HG02884 (cell line): ENCODE results near the gene NEO1.

Source experiments
- ATAC-seq: cut with Tn5 transposase; IDR thresholded peaks from one replicate; pipeline ENCODE4 v1.9.1; 2021; ENCODE audit warnings: mild to moderate bottlenecking, moderate library complexity; ENCODE audit not compliant: unreplicated experiment

Gene NEO1

DNA sequence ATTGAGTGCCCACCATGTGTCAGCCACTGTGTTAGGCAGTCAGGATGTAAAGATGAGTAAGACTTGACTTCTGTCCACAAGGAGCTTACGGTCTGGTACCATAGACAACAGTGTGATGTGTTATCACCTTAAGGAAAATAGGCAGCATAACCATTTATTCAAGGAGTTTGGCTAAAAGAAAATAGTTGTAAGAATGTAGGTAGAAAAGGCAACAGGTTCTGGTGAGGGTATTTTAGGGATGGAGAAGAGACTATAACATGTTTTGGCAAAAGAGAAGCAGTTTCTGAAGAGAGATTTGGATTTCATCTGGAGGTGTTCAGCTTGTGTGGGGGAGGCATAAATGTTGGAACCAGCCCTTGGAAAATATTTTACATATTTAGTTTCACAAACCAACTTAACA, 194.6 kb downstream of the NEO1 start:
- no peak for ATAC-seq

DNA sequence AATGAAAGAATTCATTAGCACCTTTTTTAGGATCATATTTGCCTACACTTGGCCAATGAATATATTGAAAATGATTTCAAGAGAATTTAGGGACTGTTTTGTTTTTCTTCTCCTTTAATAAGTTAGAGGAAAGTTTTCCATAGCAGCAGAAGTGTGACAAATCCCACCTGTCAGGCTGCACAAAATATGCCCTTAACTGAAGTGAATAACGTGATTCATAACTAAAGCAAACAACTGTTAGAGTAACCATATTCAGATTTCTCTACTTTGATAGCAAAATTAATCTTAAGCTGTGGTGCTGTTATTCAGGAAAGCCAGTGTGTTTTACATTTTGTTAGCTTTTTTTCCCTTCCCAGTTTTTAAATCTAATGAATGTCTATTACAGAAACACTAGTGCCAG, 195.1 kb downstream of the NEO1 start:
- ATAC-seq = no peak

DNA sequence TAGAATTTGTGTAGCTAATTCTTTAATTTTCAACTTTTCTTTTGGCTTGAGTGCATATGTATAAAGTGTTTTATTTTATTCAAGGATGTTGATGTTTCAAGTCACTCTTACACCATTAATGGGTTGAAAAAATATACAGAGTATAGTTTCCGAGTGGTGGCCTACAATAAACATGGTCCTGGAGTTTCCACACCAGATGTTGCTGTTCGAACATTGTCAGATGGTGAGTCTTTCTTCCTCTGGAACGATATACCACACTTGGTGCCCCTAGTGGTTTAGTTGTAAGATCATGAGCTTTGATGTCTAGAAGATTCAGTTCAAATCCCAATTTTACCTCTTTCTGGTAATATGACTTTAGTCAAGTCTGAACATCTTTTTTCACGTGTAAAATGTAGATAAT, 197.2 kb downstream of the NEO1 start:
- ATAC-seq = no peak

DNA sequence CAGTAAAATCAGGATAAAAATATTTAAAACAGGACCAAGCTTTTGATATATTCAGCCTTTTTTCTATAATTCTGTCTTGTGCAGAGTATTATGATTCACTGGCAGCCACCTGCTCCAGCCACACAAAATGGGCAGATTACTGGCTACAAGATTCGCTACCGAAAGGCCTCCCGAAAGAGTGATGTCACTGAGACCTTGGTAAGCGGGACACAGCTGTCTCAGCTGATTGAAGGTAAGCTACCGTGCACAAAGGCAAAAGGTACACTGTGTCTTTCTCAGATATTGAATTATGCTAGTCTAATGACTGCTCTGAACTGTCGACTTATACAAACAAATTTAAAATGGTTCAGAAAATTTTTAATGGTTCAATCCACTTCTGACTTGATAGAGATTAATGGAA, 202.3 kb downstream of the NEO1 start:
- ATAC-seq = no peak

DNA sequence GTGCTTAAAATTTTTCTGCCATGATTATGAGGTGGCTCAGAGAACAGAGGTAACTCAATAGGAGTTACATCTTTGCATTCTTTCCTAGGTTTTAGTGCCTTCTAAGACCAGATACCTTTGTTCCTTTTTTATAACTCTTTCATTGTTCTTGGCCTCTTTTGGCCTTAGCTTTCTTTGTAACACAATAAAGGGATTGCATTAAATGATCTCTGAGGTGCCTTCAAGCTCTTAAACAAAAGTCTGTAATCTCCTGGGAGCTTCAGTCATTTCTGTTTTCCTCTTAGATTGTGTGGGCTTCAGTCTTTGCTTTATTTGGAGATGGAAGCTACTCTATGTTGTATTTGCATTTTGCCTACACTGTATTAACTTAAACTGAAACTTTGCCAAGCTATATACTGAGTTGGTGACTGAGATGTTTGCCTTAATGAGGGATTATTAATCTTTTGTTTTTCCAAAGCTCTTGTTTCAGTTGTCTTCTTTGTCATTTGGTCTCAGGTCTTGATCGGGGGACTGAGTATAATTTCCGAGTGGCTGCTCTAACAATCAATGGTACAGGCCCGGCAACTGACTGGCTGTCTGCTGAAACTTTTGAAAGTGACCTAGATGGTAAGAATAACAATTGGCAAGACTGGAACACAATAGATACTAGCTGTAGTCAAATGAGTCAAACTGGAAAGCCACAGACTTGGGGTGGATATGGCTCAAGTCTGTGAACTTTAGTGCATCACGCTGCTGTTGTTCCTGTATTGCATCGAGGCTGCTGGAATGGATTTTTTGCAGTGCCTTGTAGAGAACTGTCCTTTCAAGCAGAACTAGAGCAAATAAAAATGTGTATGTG, 206.2 kb downstream of the NEO1 start:
- peak; percentile 84 for ATAC-seq

DNA sequence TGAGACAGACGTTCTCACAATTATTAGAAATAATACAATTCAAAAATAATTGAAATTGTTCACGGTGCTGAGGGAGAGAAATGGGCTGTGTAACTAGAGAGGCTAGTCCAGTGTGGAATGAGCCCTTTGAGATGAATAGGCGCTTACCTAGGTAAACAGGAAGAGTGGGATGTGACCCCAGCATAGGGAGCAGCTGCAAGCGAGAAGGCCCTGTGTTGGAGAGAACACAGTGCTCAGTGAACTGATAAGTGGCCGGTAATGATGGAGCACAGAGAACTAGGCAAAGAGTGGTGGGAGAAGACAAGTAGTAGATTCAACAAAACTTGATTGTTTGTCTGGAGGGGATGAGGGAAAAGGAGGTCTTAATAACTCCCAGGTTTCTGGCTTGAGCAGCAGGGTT, 212.6 kb downstream of the NEO1 start:
- no peak for ATAC-seq

DNA sequence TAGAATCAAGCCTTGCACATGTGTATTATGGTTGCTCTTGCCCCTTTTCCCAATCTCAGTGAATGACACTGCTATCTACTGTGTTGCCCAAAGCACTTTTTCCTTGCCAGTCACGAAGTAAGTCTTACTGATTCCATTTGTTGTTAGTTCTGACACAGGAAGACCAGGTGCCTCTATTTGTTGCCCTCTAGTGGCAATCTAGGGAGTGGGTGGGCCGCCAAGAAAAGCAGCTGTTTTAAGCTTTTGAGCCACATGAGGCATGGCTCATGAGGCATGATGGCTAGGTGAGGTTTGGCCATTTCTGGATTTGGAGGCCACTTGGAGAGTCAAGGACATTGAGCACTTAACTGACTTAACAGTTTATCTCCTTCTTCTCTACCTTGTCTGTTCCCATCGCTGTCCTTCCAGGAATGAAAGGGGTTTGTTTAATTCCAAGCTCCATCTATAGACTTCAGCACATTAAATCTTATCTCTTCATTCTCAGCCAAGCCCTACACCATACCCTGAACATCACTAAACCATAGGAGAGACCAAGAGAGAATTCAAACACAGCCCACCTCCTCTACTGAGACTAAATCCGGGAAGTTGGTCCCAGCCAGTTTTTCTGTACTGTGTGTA, 213.4 kb downstream of the NEO1 start:
- ATAC-seq = no peak

DNA sequence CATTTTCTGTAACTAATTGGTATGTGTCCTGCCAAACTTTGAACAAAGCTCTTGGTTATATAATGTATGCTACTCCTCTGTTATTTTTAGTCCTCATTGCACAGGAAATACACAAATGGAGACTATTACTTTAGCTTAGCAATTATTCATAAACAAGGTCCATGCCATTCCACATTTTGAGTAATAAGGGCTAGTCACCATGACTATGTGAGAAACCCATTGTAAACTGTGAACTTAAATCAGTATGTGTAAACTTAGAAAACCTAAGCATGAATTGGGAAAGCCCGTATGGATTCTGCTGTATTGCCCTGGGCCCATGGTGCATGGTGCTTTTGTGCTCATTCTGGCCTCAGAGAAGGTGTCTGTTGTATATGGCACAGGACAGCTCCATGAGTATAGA, 216.2 kb downstream of the NEO1 start:
- no peak for ATAC-seq

DNA sequence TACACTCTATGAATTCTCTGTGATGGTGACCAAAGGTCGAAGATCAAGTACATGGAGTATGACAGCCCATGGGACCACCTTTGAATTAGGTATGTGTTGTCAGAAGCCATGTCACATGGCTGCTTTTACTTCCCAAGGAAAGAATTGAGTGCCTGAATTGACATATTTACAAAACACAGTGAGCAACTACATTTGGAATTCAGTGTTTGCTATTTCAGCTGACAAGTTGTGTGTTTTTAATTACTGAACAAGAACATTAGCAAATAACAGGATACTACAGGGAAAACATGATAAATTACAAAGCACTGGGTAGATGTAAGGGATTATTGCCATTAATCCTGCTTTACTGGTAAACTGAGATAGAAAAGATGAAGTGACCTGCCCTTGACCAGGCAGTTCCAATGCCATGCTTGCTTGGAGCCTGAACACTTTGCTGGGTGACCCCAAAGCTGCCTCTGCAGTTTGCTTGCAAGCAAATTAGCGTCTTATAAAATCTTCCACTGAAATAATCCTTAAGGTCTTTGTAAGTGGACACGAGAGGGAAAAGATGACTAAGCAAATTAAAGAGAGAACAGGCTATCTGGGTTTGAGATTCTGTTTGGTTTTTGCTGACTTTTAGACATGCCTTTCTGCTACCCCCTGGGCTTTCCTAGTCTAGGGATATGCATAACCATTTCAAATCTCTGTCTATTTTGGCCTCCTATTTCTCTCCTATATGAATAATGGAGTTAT, 218.3 kb downstream of the NEO1 start:
- ATAC-seq = no peak

DNA sequence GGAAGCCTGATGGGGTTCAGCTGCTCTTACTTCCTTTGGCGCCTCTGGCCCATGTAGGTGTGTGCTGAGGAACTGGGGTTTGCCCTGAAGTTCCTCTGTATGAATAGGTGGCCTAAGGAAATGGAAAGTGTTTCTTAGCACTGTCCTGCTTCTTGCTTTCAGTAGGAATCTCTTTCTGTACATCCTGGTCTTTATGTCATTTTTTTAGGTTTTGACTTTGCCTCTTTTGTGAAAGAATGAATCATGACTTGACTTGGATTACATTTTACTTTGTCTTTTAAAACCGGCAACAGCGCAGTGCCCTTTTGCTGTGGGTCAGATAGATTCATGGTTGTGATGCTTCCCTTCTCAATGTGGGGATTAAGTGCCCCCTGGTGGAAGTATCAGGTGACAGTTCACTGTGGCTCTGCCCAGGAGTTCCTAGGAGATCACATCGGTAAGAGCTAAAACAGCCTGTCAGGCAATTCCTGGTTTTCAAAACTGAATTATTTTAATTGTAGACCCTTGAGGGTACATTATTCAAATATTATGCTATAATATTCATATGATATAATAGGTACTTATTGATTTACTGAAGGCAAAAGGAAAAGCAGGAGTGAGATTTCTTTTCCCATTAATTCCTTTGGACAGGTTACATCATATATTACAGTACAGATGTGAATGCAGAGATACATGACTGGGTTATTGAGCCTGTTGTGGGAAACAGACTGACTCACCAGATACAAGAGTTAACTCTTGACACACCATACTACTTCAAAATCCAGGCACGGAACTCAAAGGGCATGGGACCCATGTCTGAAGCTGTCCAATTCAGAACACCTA, 221.1 kb downstream of the NEO1 start:
- ATAC-seq = no peak

DNA sequence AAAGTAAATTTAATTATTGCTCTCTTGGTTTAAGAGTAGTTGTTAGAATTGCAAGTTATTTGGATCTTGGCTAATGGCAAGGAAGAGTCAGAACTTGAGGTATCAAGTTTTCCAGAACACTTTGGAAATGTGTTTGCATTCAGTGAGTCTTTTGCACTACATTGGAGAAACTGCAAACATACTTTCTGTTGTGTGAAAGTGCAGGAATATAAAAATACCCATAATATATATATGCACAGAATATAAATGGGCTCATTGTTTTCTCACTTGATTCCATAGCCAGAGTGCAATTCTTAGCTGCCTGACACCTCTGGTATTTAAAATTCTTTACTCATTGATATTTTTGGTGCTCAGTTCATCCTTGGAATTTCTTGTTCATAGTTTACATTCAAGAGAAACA, 223.6 kb downstream of the NEO1 start:
- no peak for ATAC-seq

DNA sequence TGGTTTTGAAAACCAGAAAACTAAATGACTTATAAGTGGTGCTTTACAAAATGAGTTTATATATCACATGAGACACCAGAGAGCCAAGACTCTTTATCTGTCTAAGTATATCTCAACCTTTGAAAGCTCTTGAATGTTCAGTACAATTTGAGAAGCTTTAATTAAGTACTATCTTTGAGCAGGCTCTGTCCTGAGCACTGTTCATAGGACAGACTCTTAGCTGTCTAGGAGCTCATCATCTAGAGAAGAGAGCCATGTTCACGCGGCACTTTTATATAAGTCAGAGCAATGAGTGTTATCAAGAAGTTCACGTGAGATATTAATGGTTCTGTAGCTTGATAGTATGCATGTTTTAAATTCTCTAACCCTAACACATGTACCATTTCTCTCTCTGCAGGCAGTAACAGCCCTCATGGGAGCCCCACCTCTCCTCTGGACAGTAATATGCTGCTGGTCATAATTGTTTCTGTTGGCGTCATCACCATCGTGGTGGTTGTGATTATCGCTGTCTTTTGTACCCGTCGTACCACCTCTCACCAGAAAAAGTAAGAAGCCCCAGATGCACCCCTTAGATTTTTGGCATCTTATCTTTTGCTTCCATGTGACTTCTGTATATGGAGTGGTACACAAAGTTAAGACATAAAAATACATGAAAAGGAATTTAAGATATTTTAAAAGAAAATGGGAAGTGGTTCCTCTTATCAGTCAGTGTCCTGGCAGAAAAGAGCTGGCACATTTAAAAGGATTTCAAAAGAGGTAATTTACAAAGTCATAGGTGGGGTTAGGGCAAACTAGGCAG, 230.5 kb downstream of the NEO1 start:
- ATAC-seq = no peak

DNA sequence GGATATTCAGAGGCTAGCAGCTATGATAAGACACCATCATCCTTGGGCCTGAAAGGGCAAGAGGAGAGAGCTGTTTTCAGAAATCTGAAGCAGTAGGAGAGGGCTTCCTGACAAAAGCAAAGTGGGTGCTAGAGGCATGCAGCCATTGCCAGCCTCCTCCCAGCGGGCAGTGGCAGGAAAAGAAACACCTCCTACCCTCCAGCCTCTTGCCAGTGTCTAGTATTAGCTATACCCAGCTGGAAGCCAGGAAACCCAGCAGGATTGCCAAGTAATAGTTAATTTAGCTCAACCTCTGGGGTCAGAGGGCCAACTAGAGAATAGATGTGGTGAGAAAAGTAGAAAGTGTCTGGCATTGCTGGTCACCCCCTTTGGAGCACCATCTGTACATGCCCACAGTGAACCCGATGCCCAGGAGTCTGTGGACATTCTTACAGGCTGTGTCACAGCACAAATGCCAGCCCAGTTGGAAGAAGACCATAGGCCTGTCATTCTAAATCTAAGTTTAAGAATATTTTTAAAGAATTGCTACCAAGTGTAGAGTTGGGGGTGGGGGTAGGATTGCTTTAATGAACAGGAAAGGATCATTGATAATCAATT, 231.2 kb downstream of the NEO1 start:
- no peak for ATAC-seq

DNA sequence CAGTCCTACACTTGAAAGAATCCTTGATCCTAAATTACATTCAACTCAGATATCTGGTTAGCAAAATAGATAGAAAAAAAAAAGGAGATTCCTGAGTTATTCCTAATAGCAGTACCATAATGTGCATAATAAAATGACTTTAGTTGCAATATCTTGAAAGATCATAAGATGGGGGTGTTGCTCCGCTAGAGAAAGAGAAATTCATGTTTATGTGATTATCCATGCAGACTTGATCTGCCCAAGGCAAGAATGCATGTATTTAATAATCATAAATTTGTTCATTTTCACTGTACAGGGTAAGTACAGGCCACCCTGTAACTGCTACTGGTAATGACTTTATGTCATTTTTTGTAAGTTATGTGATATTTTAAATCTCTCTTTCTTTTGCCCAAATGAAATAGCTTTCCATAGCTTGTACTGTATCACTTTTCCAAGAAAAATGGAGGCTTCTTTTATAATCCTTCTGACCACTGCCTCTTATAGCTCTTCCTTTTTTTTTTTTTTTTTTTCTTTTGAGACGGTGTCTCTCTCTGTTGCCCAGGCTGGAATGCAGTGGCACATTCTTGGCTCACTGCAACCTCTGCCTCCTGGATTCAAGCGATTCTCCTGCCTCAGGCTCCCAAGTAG, 231.9 kb downstream of the NEO1 start:
- ATAC-seq = no peak

DNA sequence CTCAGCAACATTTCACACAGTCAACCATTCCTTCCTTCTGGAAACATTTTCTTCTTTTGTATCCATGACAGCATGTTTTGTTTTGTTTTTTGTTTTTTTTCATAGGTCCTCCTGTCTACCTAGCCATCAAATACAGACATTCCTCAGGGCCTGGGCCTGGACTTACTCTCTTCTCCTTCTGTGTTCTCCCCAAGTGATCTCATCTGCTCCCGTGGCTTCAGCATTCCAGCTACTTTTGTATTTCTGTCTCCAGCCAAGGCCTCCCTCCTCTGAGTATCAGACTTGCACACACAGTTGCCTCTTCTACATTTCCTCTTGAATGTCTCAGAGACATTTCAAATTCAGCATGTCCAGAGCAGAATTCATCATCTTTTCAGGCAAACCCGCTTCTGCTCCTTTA, 234.0 kb downstream of the NEO1 start:
- ATAC-seq = no peak

DNA sequence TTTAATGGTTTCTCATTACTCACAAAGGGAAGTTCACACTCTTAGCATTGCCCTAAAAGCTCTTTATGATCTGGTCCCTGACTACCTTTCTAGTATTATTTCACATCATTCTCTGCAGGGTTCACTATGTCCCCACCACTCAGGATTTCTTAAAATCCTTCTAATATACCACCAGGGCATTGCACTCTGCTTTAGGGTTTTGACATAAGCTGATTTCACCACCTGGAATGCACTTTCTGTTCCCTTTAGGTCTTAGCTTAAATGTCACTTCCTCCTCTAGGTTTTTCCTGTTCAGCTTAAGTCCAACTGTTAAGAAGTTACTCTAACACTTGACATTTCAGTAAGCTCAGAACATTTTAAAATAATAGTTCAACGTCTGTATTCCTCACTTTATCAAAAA, 234.8 kb downstream of the NEO1 start:
- ATAC-seq = no peak

DNA sequence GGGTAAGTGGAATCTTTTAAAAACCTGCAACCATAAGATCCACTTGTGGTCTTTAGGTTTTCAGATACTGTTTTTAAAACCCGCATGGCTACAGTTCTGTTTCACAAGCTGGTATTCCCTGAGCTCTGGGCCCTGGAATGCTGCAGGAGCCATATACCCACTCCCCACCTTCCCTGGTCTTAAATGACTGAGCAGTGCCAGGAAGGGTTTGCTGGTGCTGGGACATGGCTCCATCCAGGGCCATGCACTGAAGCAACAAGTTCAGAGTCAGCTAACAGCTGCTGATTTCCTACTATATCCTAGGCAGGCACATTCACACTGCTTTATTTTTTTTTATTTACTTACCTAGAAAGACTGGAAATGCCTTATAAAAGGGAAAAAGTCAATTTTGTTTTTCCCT, 239.2 kb downstream of the NEO1 start:
- no peak for ATAC-seq

DNA sequence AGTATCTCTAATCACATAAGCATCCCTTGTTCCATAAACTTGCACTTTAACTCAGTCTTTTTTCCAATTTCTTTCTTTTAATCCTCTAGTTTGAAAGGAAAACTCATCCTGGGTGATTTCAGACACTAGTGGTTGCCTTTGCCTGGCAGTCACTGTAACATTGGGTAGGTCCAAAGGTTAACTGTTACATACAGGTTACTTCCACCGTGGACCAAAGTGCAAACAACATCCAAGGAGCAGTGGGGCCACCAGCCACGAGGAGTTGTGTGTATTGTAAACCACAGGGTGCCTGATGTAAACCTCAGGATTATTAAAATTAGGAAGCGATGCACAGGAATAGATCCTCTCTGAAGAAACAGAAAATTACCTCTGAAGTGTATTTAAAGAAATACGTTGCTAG, 241.5 kb downstream of the NEO1 start:
- ATAC-seq = no peak

DNA sequence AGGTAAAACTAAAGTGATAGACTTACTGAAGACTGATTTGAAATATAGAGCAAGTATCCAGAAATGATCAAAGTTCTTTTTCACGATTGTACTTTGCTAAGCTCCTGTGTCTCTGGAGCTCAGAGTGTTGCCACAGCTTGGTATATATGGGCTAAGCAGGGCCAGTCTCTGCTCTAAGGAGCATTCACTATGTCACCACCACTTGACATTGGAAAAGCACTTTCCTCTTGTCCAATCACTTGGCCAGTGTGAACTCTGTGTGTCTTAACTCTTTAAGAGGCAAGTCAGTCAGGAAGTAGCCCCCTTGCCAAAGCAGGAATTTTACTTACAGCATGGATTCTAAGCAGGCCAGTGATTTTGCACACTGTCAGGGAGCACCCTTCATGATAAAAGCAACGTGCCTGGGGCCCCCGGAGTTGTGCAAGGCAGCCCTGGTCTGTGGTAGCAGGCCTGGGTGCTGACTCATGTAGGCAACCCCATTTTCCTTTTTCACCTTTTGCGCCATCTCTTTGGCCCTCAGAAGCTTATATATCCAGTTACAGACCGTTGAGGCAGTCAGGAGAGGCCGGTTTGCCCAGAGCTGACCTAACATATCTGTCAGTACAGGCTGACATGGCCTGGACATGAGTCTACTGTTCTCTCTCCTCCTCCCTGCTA, 243.5 kb downstream of the NEO1 start:
- ATAC-seq = no peak
